A549 (cell line): Measurements from ENCODE around the gene UIMC1. TPM values are rescaled to one million over a fixed set of nuclear protein-coding genes. Genes with fewer than 3 reads are reported as not detected.

Experiments used
- ATAC-seq, 2 experiments: fragments of 200-7000 bp in 1 of 2; fragments of >200 bp in 1 of 2; cut with Nextera tagmentation in 1 of 2; cut with Tn5 transposase in 1 of 2; 3 replicates each; pipeline versions ENCODE4 v1.8.0 to v1.9.1; 2018 to 2020; ENCODE audit warnings: mild to moderate bottlenecking in 1 of 2, moderate library complexity in 1 of 2
- CTCF ChIA-PET: fragments of 300-600 bp; sonication (Branson Sonifier 250); formaldehyde crosslinking; extraction: SDS; loops from one replicate; lab custom pipeline; 2021; ENCODE audit warnings: antibody characterized with exemption, inconsistent platforms; lab: Yijun Ruan, JAX
- POLR2A ChIA-PET: fragments of 350-600 bp; formaldehyde crosslinking; extraction: SDS; loops from one replicate; lab custom pipeline; 2021; ENCODE audit warnings: antibody characterized with exemption, inconsistent platforms; lab: Yijun Ruan, JAX
- DNase-seq, 2 experiments: peaks; one replicate each; pipeline versions ENCODE4 v3.0.0 to v3.0.0-alpha.2; 2011 to 2016; ENCODE audit warnings: low read depth in 1 of 2, low spot score in 1 of 2
- FAIRE-seq: peaks from 2 replicates; lab custom pipeline; 2011; peaks lifted over from hg19 to GRCh38; lab: Jason Lieb, UNC
- H3K27ac ChIP-seq, 2 experiments: fragments of >200 bp; sonication (Bioruptor Twin); formaldehyde crosslinking; 3 replicates each; pipeline ENCODE4 v1.5.1; 2016 to 2017
- H3K4me1 ChIP-seq: fragments of >200 bp; sonication (Bioruptor Twin); formaldehyde crosslinking; 3 replicates; pipeline ENCODE4 v1.6.1; 2016
- H3K4me2 ChIP-seq: fragments of >200 bp; sonication (Bioruptor Twin); formaldehyde crosslinking; 3 replicates; pipeline ENCODE4 v1.6.1; 2016
- H3K4me3 ChIP-seq: fragments of >200 bp; sonication (Bioruptor Twin); formaldehyde crosslinking; 3 replicates; pipeline ENCODE4 v1.5.1; 2016
- H3K9me3 ChIP-seq: fragments of >200 bp; sonication (Bioruptor Twin); formaldehyde crosslinking; 3 replicates; pipeline ENCODE4 v1.6.1; 2016
- BHLHE40 ChIP-seq: IDR thresholded peaks from 2 replicates; pipeline ENCODE4 v1.6.1; 2012; ENCODE audit warnings: low read depth, low read length, inconsistent platforms
- CEBPB ChIP-seq, 2 experiments: fragments of >200 bp in 1 of 2; sonication (Bioruptor Twin) in 1 of 2; formaldehyde crosslinking in 1 of 2; IDR thresholded peaks; 2 replicates each; pipeline ENCODE4 v1.6.1; 2012 to 2016
- EHMT2 ChIP-seq: fragments of 200-600 bp; sonication (generic); IDR thresholded peaks from 2 replicates; pipeline ENCODE4 v1.6.1; 2016; ENCODE audit warnings: antibody characterized with exemption, low read depth, mild to moderate bottlenecking, moderate library complexity
- ESRRA ChIP-seq: fragments of 150-350 bp; IDR thresholded peaks from 2 replicates; pipeline ENCODE4 v1.6.1; 2014; ENCODE audit warnings: mild to moderate bottlenecking, low read length, borderline replicate concordance
- FOXS1 ChIP-seq: fragments of 250-450 bp; sonication (Bioruptor Pico); IDR thresholded peaks from 2 replicates; pipeline ENCODE4 v1.5.0; 2020; ENCODE audit warnings: mild to moderate bottlenecking, moderate library complexity
- HOXB5 ChIP-seq: fragments of 250-450 bp; sonication (Bioruptor Pico); IDR thresholded peaks from 2 replicates; pipeline ENCODE4 v1.5.0; 2020; ENCODE audit warnings: mild to moderate bottlenecking, moderate library complexity
- MAZ ChIP-seq: fragments of 150-350 bp; IDR thresholded peaks from 2 replicates; pipeline ENCODE4 v1.6.1; 2014; ENCODE audit warnings: antibody characterized with exemption, low read depth, low read length, borderline replicate concordance
- MYC ChIP-seq: IDR thresholded peaks from 2 replicates; pipeline ENCODE4 v1.6.1; 2012; ENCODE audit warnings: mild to moderate bottlenecking, inconsistent platforms, low read length, improper control_type of control experiment, borderline replicate concordance
- NFE2L2 ChIP-seq: fragments of 150-350 bp; conservative IDR thresholded peaks from 2 replicates; pipeline ENCODE4 v1.6.1; 2014; ENCODE audit warnings: low read length
- NR3C1 ChIP-seq: fragments of >200 bp; sonication (Bioruptor Twin); formaldehyde crosslinking; IDR thresholded peaks from 3 replicates; pipeline ENCODE4 v1.6.1; 2017
- RAD21 ChIP-seq, 2 experiments: fragments of >200 bp in 1 of 2; sonication (Bioruptor Twin) in 1 of 2; formaldehyde crosslinking in 1 of 2; IDR thresholded peaks in 1 of 2; conservative IDR thresholded peaks in 1 of 2; 2 replicates in 1 of 2; 3 replicates in 1 of 2; pipeline ENCODE4 v1.6.1; 2012 to 2018; ENCODE audit warnings: inconsistent platforms in 1 of 2
- RARB ChIP-seq: fragments of 250-450 bp; sonication (Bioruptor Pico); IDR thresholded peaks from 2 replicates; pipeline ENCODE4 v1.8.0; 2021; ENCODE audit warnings: mild to moderate bottlenecking, moderate library complexity
- RCOR1 ChIP-seq: fragments of 150-350 bp; IDR thresholded peaks from 2 replicates; pipeline ENCODE4 v1.6.1; 2014; ENCODE audit warnings: antibody characterized with exemption, low read length, low read depth
- RFX5 ChIP-seq: fragments of 450-650 bp; IDR thresholded peaks from 2 replicates; pipeline ENCODE4 v1.7.1; 2014; ENCODE audit warnings: antibody characterized with exemption, mild to moderate bottlenecking, moderate library complexity
- TP53 ChIP-seq: fragments of 250-450 bp; sonication (Bioruptor Pico); IDR thresholded peaks from 2 replicates; pipeline ENCODE4 v1.5.0; 2021; ENCODE audit warnings: mild to moderate bottlenecking, moderate library complexity
- ZC3H11A ChIP-seq: fragments of 450-650 bp; IDR thresholded peaks from 2 replicates; pipeline ENCODE4 v1.6.1; 2014; ENCODE audit warnings: antibody characterized with exemption, mild to moderate bottlenecking
- WGBS: methylation state at CpG from one replicate; pipeline ENCODE4 v1.1.6; 2017; ENCODE audit errors: missing lambda C conversion rate; 5-methylcytosine and 5-hydroxymethylcytosine counted together
- polyA plus RNA-seq, 4 experiments: library from polyadenylated mRNA; depleted of rRNA in 3 of 4; stranded (reverse); fragments of >200 nt; fragmentation: RNase III in 1 of 4; extraction: RNeasy Plus Mini Kit Qiagen cat#74134 plus additional on column Dnase treatment in 1 of 4; gene quantifications; 2 replicates in 3 of 4; 3 replicates in 1 of 4; pipeline ENCODE4 v1.2.3, GENCODE V29; 2011 to 2017
- TF ChIP-seq, protein P1 (sequence below): fragments of >200 bp; sonication (Bioruptor Twin); formaldehyde crosslinking; IDR thresholded peaks from 3 replicates; pipeline ENCODE4 v1.5.1; 2016
- TF ChIP-seq, protein P2 (sequence below): fragments of 450-650 bp; IDR thresholded peaks from 2 replicates; pipeline ENCODE4 v1.6.1; 2014; ENCODE audit warnings: antibody characterized with exemption
- TF ChIP-seq, protein P3 (sequence below): fragments of 150-350 bp; IDR thresholded peaks from 2 replicates; pipeline ENCODE4 v1.6.1; 2014; ENCODE audit warnings: low read depth, mild to moderate bottlenecking, low read length
- TF ChIP-seq, protein P4 (sequence below): fragments of 200-600 bp; sonication (generic); IDR thresholded peaks from 2 replicates; pipeline ENCODE4 v1.6.1; 2016; ENCODE audit warnings: antibody characterized with exemption, mild to moderate bottlenecking, moderate library complexity
- TF ChIP-seq, protein P5 (sequence below): fragments of 250-450 bp; sonication (Bioruptor Pico); IDR thresholded peaks from 2 replicates; pipeline ENCODE4 v1.5.0; 2021; ENCODE audit warnings: mild to moderate bottlenecking, moderate library complexity, borderline replicate concordance
- TF ChIP-seq, protein P6 (sequence below): IDR thresholded peaks from 2 replicates; pipeline ENCODE4 v1.6.1; 2012; ENCODE audit warnings: low read depth, borderline replicate concordance

Gene UIMC1
- polyA plus RNA-seq, 2 of the 4 experiments (the other 2 are of a cell fraction): 47.8 to 52.5 TPM

DNA sequence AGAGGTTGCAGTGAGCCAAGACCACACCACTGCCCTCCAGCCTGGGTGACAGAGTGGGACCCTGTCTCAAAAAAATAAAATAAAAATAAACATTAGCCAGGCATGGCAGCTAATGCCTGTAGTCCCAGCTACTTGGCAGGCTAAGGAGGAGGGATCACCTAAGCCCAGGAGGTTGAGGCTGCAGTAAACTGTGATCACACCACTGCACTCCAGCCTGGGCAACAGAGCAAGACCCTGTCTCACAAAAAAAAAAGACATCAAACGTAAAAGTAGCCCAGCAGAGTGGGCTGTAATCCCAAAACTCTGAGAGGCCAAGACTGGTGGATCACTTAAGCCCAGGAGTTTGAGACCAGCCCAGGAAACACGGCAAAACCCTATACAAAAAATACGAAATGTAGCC, 19.0 kb downstream of the UIMC1 start:
- Histone ChIP-seq H3K4me3 (no peak overlapping the region), H3K4me1 (peaks cover 11% of the 10 kb centered on the region)
- FAIRE-seq (no peak), DNase-seq (no peak)
- no peak for TF ChIP-seq MYC
- TF ChIP-seq, protein P1, sequence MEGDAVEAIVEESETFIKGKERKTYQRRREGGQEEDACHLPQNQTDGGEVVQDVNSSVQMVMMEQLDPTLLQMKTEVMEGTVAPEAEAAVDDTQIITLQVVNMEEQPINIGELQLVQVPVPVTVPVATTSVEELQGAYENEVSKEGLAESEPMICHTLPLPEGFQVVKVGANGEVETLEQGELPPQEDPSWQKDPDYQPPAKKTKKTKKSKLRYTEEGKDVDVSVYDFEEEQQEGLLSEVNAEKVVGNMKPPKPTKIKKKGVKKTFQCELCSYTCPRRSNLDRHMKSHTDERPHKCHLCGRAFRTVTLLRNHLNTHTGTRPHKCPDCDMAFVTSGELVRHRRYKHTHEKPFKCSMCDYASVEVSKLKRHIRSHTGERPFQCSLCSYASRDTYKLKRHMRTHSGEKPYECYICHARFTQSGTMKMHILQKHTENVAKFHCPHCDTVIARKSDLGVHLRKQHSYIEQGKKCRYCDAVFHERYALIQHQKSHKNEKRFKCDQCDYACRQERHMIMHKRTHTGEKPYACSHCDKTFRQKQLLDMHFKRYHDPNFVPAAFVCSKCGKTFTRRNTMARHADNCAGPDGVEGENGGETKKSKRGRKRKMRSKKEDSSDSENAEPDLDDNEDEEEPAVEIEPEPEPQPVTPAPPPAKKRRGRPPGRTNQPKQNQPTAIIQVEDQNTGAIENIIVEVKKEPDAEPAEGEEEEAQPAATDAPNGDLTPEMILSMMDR: no peak
- TF ChIP-seq ZC3H11A: no peak
- TF ChIP-seq, protein P2, sequence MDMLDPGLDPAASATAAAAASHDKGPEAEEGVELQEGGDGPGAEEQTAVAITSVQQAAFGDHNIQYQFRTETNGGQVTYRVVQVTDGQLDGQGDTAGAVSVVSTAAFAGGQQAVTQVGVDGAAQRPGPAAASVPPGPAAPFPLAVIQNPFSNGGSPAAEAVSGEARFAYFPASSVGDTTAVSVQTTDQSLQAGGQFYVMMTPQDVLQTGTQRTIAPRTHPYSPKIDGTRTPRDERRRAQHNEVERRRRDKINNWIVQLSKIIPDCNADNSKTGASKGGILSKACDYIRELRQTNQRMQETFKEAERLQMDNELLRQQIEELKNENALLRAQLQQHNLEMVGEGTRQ: no peak
- no peak for TF ChIP-seq BHLHE40
- no peak for TF ChIP-seq FOXS1 (CRISPR knock-in tag)
- no peak for TF ChIP-seq RAD21 (conservative IDR thresholded peaks at IDR 0.05 in 1 of 2, IDR thresholded peaks at IDR 0.05 in 1 of 2)
- TF ChIP-seq, all 56 proteins: peak for 0
- Histone ChIP-seq H3K9me3 (no peaks in the 10 kb centered on the region), H3K27ac (no peak overlapping the region), H3K4me2 (no peak overlapping the region)
- ChIA-PET CTCF (interaction anchor here (1.2 kb wide), 1 partner anchor 9 kb away, joined by 3 read pairs; no protein-coding TSS in a partner anchor), POLR2A (no interaction called here)
- WGBS: 96% methylated on average over 3 of the region's 3 CpGs
- ATAC-seq: no peak

DNA sequence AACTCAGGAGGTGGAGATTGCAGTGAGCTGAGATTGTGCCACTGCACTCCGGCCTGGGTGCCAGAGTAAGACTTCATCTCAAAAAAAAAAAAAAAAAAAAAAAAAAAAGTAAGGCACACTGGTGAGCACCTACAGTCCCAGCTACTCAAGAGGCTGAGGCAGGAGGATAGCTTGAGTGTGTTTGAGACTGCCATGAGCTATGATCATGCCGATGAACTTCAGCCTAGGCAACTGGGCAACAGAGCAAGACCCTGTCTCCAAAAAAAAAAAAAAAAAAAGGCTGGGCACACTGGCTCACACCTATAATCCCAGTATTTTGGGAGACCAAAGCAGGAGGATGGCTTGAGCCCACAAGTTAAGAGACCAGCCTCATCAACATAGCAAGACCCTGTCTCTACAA, 20.3 kb downstream of the UIMC1 start:
- DNase-seq (no peak), FAIRE-seq (no peak)
- CTCF ChIA-PET: interaction anchor here (1.4 to 1.5 kb wide), 2 partner anchors 19 to 326 kb away, joined by 3 to 4 read pairs; no protein-coding TSS in a partner anchor
- Histone ChIP-seq H3K27ac (no peak overlapping the region), H3K4me3 (no peak overlapping the region), H3K4me2 (no peak overlapping the region)
- WGBS: 93% methylated on average over 2 of the region's 2 CpGs
- TF ChIP-seq RCOR1 (no peak), CEBPB (IDR thresholded peaks at IDR 0.05) (no peak), TP53 (CRISPR knock-in tag) (no peak), MAZ (no peak), NFE2L2 (no peak), RARB (CRISPR knock-in tag) (no peak), EHMT2 (no peak), ESRRA (no peak), RFX5 (no peak), NR3C1 (no peak), HOXB5 (CRISPR knock-in tag) (no peak), RAD21 (conservative IDR thresholded peaks at IDR 0.05 in 1 of 2, IDR thresholded peaks at IDR 0.05 in 1 of 2) (no peak)
- TF ChIP-seq, protein P3, sequence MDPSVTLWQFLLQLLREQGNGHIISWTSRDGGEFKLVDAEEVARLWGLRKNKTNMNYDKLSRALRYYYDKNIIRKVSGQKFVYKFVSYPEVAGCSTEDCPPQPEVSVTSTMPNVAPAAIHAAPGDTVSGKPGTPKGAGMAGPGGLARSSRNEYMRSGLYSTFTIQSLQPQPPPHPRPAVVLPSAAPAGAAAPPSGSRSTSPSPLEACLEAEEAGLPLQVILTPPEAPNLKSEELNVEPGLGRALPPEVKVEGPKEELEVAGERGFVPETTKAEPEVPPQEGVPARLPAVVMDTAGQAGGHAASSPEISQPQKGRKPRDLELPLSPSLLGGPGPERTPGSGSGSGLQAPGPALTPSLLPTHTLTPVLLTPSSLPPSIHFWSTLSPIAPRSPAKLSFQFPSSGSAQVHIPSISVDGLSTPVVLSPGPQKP: no peak
- TF ChIP-seq, protein P1: no peak
- TF ChIP-seq, protein P4, sequence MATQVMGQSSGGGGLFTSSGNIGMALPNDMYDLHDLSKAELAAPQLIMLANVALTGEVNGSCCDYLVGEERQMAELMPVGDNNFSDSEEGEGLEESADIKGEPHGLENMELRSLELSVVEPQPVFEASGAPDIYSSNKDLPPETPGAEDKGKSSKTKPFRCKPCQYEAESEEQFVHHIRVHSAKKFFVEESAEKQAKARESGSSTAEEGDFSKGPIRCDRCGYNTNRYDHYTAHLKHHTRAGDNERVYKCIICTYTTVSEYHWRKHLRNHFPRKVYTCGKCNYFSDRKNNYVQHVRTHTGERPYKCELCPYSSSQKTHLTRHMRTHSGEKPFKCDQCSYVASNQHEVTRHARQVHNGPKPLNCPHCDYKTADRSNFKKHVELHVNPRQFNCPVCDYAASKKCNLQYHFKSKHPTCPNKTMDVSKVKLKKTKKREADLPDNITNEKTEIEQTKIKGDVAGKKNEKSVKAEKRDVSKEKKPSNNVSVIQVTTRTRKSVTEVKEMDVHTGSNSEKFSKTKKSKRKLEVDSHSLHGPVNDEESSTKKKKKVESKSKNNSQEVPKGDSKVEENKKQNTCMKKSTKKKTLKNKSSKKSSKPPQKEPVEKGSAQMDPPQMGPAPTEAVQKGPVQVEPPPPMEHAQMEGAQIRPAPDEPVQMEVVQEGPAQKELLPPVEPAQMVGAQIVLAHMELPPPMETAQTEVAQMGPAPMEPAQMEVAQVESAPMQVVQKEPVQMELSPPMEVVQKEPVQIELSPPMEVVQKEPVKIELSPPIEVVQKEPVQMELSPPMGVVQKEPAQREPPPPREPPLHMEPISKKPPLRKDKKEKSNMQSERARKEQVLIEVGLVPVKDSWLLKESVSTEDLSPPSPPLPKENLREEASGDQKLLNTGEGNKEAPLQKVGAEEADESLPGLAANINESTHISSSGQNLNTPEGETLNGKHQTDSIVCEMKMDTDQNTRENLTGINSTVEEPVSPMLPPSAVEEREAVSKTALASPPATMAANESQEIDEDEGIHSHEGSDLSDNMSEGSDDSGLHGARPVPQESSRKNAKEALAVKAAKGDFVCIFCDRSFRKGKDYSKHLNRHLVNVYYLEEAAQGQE: no peak
- TF ChIP-seq, protein P5, sequence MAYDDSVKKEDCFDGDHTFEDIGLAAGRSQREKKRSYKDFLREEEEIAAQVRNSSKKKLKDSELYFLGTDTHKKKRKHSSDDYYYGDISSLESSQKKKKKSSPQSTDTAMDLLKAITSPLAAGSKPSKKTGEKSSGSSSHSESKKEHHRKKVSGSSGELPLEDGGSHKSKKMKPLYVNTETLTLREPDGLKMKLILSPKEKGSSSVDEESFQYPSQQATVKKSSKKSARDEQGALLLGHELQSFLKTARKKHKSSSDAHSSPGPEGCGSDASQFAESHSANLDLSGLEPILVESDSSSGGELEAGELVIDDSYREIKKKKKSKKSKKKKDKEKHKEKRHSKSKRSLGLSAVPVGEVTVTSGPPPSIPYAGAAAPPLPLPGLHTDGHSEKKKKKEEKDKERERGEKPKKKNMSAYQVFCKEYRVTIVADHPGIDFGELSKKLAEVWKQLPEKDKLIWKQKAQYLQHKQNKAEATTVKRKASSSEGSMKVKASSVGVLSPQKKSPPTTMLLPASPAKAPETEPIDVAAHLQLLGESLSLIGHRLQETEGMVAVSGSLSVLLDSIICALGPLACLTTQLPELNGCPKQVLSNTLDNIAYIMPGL (CRISPR knock-in tag): no peak
- TF ChIP-seq, protein P6, sequence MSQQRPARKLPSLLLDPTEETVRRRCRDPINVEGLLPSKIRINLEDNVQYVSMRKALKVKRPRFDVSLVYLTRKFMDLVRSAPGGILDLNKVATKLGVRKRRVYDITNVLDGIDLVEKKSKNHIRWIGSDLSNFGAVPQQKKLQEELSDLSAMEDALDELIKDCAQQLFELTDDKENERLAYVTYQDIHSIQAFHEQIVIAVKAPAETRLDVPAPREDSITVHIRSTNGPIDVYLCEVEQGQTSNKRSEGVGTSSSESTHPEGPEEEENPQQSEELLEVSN: no peak
- TF ChIP-seq, all 56 proteins: peak for 0
- no peak for ATAC-seq
- Histone ChIP-seq H3K9me3 (no peaks in the 10 kb centered on the region), H3K4me1 (peaks cover 11% of the 10 kb centered on the region)
- POLR2A ChIA-PET: no interaction called here
